Inferior parietal cortex (tissue), 1 donor: ENCODE data around the gene SLC16A3.

Source experiments
- DNase-seq: peaks from one replicate; pipeline ENCODE4 v3.0.0-alpha.2; 2016; ENCODE audit errors: extremely low spot score

The SLC16A3 gene

GRCh38 chr17:82223517-82223916 is 5.3 kb upstream of the SLC16A3 start:
- DNase-seq = no peak

DNA sequence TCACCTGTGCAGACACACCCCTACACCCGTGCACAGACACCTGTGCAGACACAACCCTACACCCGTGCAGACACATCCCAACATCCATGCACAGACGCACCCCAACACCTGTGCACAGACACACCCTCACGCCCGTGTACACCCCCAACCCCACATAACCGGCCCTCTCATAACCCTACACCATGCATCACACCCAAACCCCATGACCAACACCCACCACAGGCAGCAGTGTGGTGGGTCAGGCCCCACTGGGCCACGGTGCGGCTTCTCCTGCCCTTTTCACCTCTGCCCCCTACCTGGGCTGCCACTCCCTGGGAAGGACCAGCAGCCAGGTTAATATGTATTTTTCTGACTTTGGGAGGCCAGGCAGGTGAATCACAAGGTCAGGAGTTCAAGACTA is 4.2 kb upstream of the SLC16A3 start:
- no peak for DNase-seq

GRCh38 chr17:82225368-82226029 is 3.3 kb upstream of the SLC16A3 start:
- no peak for DNase-seq

- no peak for DNase-seq
Measured at GRCh38 chr17:82226146-82226808, 2.6 kb upstream of the SLC16A3 start.

DNA sequence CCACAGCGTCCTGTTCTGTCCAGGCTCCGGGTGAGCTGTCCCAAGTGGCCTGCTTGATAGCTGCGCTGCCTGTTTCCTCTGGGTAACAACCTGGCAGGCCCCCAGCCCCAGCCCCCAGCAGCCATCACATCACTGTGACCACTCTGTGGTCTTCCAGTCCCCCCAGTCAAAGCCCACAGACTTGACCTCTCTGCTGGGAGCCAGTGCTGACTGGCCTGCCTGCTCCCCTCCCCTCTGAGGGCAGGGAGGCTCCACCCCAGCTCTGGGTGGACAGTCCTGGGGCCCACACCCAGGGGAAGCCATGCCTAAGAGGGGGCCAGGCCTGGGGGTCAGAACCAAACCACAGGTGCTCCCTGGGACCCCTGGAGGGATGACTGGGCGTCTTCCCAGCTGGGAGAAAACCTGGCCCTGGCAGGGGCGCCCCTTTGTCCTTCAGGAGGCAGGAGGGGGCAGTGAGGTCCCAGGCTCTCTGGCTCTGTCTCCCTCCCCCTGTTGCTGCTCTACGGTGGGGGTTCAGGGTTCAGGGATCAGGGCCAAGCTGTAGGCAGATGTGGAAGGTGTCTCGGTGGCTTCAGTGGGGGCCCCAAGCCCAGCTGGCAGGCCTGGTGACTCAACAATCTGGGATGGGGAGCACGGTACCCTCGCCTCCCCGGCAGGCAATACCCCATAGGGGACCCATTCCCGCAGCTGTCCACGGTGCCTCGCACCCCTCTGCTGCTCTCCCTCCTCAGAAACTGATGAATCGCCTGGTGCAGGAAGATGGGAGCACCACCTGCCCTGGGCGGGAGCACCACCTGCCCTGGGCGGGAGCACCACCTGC is 1.8 kb upstream of the SLC16A3 start:
- no peak for DNase-seq

GRCh38 chr17:82227629-82228277 is 1.1 kb upstream of the SLC16A3 start:
- no peak for DNase-seq

GRCh38 chr17:82228278-82228841 is 482 bp upstream of the SLC16A3 start:
- DNase-seq = no peak

GRCh38 chr17:82229698-82230608 is 1.1 kb downstream of the SLC16A3 start:
- DNase-seq = no peak

- DNase-seq = no peak
Measured at GRCh38 chr17:82230609-82231311, 1.9 kb downstream of the SLC16A3 start.

DNA sequence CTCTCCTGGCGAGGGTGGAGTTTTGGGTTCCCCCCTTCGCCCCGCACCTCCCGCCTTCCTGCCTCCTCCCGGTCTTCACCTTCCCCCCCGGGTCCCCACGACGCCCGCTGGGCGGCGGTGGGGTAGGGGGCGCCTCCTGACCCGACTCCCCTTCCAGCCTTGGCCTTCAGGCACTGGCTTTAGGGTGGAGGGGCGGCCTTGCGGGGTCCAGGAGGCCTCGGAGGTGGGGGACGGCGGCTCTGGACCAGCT is 2.4 kb downstream of the SLC16A3 start:
- DNase-seq = no peak

DNA sequence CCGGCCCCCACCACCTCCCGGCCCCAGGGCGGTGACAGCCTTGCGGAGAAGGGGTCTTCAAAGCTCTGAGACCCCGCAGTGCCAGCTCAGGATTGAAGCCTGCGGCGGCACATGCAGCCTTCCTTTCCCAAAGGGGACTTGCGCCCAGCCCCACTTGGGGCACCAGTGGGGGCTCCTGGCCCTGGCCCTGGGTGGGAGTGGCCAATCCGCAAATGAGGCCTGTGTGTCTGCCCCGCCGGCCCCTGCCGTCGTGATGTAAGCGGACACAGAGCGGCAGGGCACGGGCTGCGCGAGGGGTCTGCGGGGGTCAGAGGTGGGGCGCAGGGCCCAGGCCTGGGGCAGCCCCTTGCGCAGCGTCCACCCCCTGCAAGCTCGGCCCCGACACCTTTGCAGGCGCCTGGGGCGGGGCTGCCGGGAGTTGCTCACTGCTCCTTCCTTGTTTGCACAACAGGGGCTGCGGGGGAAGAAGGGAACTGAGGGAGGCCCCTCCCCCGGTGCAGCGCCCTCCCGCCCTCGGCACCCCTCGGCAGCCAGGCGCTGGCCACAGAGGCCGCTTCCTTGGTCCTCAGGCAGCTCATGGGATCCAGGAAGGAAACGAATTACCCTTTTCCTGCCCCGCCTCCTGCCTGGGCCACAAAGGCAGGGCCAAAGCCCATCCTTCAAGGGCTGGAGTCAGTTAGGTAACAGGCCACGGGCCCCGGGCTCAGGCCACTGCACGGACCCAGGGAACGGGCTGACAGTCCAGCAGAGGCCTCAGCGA is 2.9 kb downstream of the SLC16A3 start:
- DNase-seq = no peak

DNA sequence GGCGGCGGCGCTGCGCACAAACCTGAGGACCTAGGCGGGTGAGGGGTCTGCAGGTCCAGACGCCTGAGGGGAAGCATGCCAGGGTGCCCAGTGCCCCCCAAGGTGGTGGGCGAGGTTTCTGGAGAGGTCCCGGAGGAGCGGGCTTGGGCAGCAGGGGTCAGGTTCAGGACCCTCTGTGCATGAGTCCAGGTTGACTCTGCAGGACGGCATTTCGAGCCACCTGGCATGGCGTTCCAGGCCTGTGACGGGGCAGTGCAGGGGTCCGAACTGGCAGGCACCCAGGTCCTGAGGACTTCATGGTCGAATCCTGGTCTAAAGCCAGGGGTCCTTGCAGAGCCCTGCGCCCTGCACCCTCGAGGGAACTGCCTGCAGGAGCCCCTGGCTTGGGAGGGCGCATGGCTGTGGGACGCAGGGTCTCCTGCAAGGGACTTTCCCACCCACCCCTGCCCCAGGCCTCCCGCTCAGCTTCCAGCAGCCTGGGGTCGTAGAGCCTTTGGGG is 3.5 kb downstream of the SLC16A3 start:
- no peak for DNase-seq

GRCh38 chr17:82232876-82233785 is 4.3 kb downstream of the SLC16A3 start:
- no peak for DNase-seq

- no peak for DNase-seq
Measured at GRCh38 chr17:82234211-82235055, 5.6 kb downstream of the SLC16A3 start.

DNA sequence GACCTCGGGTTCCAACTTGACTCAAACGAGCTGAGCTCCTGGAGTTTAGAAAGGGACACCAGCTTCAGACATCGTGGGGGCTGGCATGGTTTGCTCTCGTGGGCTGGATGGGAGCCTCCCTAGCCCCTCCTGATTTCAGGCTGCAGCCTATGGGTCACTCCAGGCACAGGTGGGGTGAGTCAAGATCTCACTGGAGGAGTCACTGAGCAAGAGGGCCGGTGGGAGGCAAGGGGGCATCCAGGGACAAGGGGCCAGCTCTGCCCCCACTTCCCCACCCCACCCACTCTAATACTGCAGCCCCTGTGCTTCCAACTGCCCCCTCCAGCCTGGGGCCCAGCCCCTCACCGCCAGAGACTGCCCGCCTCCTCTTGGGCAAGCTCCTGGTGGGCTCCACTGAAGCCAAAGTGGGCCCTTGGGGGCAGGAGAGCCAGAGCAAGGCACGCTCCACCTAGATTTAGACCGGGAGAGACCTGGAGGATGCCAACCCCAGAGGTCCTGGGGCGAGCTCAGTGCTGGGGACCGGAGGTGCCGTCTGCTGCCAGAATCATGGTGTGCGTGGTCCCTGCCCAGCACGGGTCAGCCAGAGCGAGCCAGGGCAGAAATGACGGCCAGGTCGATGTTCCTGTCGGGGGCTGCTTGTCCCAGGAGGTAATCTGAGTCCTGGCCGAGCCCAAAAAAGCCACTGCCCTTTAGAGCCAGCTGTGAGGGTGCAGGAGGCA is 6.4 kb downstream of the SLC16A3 start:
- no peak for DNase-seq

- no peak for DNase-seq
Measured at GRCh38 chr17:82235775-82236141, 6.9 kb downstream of the SLC16A3 start.
